ENCODE data around the gene NR6A1.

The NR6A1 gene

DNA sequence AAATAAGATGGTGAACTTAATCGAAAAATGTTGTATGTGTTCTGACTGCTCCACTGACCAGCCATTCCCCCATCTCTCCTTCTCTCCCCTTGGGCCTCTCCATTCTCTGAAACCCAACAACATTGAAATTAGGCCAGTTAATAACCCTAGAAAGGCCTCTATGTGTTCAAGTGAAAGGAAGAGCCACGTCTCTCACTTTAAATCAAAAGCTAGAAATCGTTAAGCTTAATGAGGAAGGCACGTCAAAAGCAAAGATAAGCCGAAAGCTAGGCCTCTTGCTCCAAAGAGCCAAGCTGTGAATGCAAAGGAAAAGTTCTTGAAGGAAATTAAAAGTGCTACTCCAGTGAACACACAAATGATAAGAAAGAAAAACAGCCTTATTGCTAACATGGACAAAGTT is 186.5 kb downstream of the NR6A1 start:
- H3K4me3 ChIP-seq: no peak overlapping the region
- TF ChIP-seq, protein P1, sequence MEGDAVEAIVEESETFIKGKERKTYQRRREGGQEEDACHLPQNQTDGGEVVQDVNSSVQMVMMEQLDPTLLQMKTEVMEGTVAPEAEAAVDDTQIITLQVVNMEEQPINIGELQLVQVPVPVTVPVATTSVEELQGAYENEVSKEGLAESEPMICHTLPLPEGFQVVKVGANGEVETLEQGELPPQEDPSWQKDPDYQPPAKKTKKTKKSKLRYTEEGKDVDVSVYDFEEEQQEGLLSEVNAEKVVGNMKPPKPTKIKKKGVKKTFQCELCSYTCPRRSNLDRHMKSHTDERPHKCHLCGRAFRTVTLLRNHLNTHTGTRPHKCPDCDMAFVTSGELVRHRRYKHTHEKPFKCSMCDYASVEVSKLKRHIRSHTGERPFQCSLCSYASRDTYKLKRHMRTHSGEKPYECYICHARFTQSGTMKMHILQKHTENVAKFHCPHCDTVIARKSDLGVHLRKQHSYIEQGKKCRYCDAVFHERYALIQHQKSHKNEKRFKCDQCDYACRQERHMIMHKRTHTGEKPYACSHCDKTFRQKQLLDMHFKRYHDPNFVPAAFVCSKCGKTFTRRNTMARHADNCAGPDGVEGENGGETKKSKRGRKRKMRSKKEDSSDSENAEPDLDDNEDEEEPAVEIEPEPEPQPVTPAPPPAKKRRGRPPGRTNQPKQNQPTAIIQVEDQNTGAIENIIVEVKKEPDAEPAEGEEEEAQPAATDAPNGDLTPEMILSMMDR (IDR thresholded peaks at IDR 0.05): no peak

DNA sequence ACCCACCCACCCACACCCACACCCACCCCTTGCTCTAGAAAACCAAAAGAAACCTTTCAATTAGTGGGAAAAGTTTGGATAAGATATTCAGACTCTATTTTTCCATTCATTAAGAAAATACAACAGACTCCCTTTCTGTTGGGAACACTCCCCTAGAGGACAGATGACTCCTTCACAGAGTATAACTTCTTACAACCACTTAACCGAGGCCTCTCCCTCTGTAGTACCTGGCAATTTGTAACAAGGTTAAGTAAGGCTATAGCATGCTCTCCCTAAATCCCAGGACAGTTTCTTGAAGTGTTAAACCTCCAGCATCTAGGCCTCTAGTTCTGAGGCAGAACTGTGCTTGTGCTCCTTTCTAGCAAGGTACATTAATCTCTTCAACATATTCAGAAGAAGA is 188.0 kb downstream of the NR6A1 start:
- Histone ChIP-seq H3K27ac (no peak overlapping the region), H3K4me3 (no peak overlapping the region)
- no peak for DNase-seq (ENCODE audit: low spot score)
- TF ChIP-seq, protein P1 (IDR thresholded peaks at IDR 0.05): no peak

More for the DNA sequence above, 186.5 kb downstream of the NR6A1 start:
- no peak for DNase-seq (ENCODE audit: low spot score)
- H3K27ac ChIP-seq: no peak overlapping the region

DNA sequence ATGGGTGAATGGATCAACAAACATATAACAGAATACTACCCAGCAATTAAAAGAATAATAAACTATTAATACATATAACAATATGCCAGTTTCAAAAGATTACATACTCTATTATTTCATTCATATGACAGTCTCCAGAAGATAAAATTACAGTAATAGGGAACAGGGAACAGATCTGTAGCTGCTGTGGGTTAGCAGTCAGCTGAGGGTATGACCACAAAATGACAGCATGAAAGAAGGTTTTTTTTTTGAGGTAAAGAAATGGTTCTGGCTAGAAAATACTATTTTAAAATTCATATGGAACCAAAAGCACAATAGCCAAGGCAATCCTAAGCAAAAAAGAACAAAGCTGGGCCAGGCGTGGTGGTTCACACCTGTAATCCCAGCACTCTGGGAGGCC is 190.9 kb downstream of the NR6A1 start:
- no peak for DNase-seq (ENCODE audit: low spot score)

DNA sequence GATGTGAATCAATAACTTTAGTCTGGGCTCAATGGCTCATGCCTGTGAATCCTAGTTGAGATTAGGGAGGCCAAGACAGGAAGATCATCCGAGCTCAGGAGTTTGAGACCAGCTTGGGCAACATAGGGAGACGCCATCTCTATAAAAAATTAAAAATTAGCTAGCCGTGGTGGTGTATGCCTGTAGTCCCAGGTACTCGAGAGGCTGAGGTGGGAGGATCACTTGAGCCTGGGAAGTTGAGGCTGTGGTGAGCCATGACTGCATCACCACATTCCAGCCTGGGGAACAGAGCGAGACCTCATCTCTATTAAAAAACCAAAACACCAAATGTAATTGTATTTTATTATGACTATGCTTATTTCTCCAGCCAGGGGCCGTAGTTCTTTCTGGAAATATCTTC is 194.4 kb downstream of the NR6A1 start:
- Histone ChIP-seq H3K4me3 (no peak overlapping the region), H3K27ac (no peak overlapping the region)
- TF ChIP-seq, protein P1 (IDR thresholded peaks at IDR 0.05): no peak
- no peak for DNase-seq (ENCODE audit: low spot score)

More for the DNA sequence above, 190.9 kb downstream of the NR6A1 start:
- Histone ChIP-seq H3K4me3 (no peak overlapping the region), H3K27ac (no peak overlapping the region)
- TF ChIP-seq, protein P1 (IDR thresholded peaks at IDR 0.05): no peak

DNA sequence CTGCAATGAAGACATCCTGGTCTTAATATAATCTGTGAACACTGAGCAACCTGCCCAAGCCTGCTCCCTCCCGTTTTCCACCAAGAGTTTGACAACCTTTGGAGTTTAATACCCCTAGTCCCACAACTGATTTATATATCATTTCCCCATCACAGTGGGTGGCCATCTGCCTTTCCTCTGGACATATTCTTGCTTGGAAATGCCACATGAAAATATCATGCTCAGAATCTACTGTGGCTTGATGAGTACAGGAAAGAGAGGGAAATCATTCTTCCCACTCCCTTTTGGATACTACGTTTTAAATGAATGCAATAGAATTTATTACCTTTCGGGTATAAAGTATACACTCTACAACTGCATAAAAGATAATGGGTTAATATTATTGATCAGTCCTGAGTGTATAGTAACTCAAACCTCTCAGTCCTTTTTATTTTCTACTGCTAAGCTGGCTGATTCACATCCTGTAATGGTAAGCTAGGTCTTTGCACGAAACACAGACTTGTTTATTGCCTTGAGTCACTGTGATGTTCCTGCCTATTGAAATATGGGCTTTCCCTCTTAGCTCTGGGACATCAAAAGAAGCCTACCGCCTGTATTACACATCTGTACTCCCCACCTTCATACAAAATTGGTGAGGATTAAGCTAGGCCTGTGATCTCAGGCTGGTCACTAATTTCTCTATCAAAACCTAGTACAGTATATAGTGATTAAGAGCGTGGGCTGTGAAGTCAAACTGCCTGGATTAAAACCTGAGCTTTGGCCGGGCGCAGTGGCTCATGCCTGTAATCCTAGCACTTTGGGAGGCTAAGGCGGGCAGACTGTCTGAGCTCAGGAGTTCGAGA is 196.4 kb downstream of the NR6A1 start:
- no peak for DNase-seq (ENCODE audit: low spot score)
- Histone ChIP-seq H3K27ac (no peak overlapping the region), H3K4me3 (no peak overlapping the region)
- TF ChIP-seq, protein P1 (IDR thresholded peaks at IDR 0.05): no peak

DNA sequence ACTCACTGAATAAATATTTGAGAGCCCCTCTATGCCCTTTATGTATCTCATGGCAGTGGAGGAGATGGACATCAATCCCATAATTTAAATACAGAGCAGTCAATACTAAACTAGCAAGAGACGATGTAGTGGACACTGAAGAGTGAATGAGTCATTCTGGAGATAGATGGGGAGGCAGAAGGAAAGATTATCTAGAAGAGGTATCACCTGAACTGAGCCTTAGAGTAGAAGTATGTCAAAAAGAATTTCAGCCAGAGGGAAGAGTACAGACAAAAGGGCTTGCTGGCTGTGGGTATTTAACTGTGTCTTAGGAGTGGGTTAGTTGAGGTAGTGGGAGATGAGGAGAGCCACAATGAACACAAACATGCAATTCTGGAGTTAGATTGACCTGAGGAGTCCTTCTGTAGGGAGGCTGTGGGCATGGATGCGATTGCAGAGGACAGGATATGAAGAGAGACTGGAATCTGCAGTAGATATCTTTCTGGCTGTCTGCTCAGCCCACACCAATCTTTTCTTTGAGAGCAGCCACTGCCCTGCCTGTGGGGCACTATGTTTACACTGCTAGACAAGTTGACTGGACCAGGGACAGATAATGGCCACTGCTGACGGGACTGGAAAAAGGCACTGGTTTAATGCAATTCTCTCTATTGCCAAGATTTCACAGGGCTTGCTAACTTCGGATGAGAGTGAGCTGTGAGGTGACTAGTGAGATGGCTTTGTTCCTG is 200.0 kb downstream of the NR6A1 start:
- Histone ChIP-seq H3K4me3 (no peak overlapping the region), H3K27ac (no peak overlapping the region)
- no peak for DNase-seq (ENCODE audit: low spot score)
- TF ChIP-seq, protein P1 (IDR thresholded peaks at IDR 0.05): no peak

All from coronary artery (tissue), 2 donors.